Mesendoderm (in vitro differentiated cells): ENCODE measurements around the gene PDZRN3.

Experiments
- DNase-seq: peaks from one replicate; pipeline ENCODE4 v3.0.0; 2013
- H2AK5ac ChIP-seq: 2 replicates; pipeline ENCODE4 v1.6.1; 2013; ENCODE audit warnings: low read length, inconsistent platforms
- H2BK120ac ChIP-seq: 2 replicates; pipeline ENCODE4 v1.6.1; 2013; ENCODE audit warnings: low read depth, mild to moderate bottlenecking, low read length, moderate library complexity, mixed read lengths
- H2BK15ac ChIP-seq: replicated peaks from 2 replicates; pipeline ENCODE4 v1.6.1; 2013; ENCODE audit warnings: low read depth, mild to moderate bottlenecking, moderate library complexity
- H2BK5ac ChIP-seq: 2 replicates; pipeline ENCODE4 v1.6.1; 2013; ENCODE audit warnings: low read length, inconsistent platforms
- H3K18ac ChIP-seq: 2 replicates; pipeline ENCODE4 v1.6.1; 2013; ENCODE audit warnings: mild to moderate bottlenecking, low read length, mixed read lengths
- H3K23ac ChIP-seq: one replicate; pipeline ENCODE4 v1.6.1; 2013; ENCODE audit warnings: low read length
- H3K27ac ChIP-seq: 2 replicates; pipeline ENCODE4 v1.5.1; 2013; ENCODE audit warnings: low read depth, mild to moderate bottlenecking, inconsistent platforms, low read length, moderate library complexity
- H3K27me3 ChIP-seq: 2 replicates; pipeline ENCODE4 v1.6.1; 2013; ENCODE audit warnings: low read length, control low read depth, mild to moderate bottlenecking, inconsistent platforms; ENCODE audit not compliant: insufficient read depth, poor library complexity
- H3K36me3 ChIP-seq: 2 replicates; pipeline ENCODE4 v1.6.1; 2013; ENCODE audit warnings: low read length, inconsistent platforms; ENCODE audit not compliant: control insufficient read depth, insufficient read depth
- H3K4ac ChIP-seq: one replicate; pipeline ENCODE4 v1.6.1; 2013; ENCODE audit warnings: low read depth, mild to moderate bottlenecking, low read length, moderate library complexity
- H3K4me1 ChIP-seq: 2 replicates; pipeline ENCODE4 v1.6.1; 2013; ENCODE audit warnings: low read depth, low read length, inconsistent platforms; ENCODE audit not compliant: control insufficient read depth
- H3K4me2 ChIP-seq: 2 replicates; pipeline ENCODE4 v1.6.1; 2013; ENCODE audit warnings: low read length
- H3K4me3 ChIP-seq: 2 replicates; pipeline ENCODE4 v1.5.1; 2013; ENCODE audit warnings: mild to moderate bottlenecking, low read length
- H3K56ac ChIP-seq: one replicate; pipeline ENCODE4 v1.6.1; 2013; ENCODE audit warnings: low read length
- H3K79me1 ChIP-seq: 2 replicates; pipeline ENCODE4 v1.6.1; 2013; ENCODE audit warnings: low read length, inconsistent platforms
- H3K79me2 ChIP-seq: 2 replicates; pipeline ENCODE4 v1.6.1; 2013; ENCODE audit warnings: mild to moderate bottlenecking, low read length; ENCODE audit not compliant: control insufficient read depth, insufficient read depth
- H3K9ac ChIP-seq: 2 replicates; pipeline ENCODE4 v1.6.1; 2013; ENCODE audit warnings: low read length, inconsistent platforms
- H4K5ac ChIP-seq: one replicate; pipeline ENCODE4 v1.6.1; 2013; ENCODE audit warnings: low read length
- H4K8ac ChIP-seq: one replicate; pipeline ENCODE4 v1.6.1; 2013; ENCODE audit warnings: low read depth, mild to moderate bottlenecking, control low read depth, low read length, moderate library complexity
- WGBS: extraction: QIAGEN DNeasy Blood & Tissue Kit; methylation state at CpG from one replicate; pipeline ENCODE4 v1.1.7; 2013; ENCODE audit warnings: low lambda C conversion rate, missing lambda C conversion rate; ENCODE audit not compliant: insufficient coverage; ENCODE audit errors: extremely low coverage; 5-methylcytosine and 5-hydroxymethylcytosine counted together

The PDZRN3 gene

DNA sequence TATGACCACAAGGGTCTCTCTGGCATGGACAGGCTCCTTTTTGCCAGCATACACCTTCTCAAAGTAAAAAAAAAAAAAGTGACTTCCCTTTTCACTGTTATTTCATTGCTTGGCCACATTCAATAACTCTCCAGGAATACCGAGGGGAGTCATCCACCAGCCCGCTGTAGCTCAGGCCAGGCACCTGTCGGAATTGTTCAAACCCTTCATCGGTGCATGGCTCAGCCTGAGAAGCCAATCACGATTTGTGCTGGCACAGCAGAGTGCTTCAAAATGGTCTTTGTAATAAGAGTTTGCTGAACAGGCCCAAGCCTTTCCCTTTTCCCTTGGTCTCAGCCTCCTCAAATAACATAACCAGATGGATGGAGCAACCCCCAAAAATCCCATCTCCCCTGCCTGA is 145.4 kb downstream of the PDZRN3 start:
- H2BK15ac ChIP-seq: no peak overlapping the region
- H2BK120ac ChIP-seq: no peak overlapping the region
- WGBS: no CpG with 5 or more reads among the region's 5 CpGs
- DNase-seq: no peak
- H2BK5ac ChIP-seq: no peak overlapping the region
- no peak overlapping the region for H3K4me2 ChIP-seq
- H3K79me2 ChIP-seq: no peaks in the 10 kb centered on the region
- H3K23ac ChIP-seq: no peak overlapping the region
- H4K8ac ChIP-seq: no peak overlapping the region
- no peak overlapping the region for H3K27ac ChIP-seq
- no peak overlapping the region for H3K56ac ChIP-seq
- H3K4me1 ChIP-seq: peaks cover 16% of the 10 kb centered on the region
- no peak overlapping the region for H4K5ac ChIP-seq
- H3K4me3 ChIP-seq: no peak overlapping the region
- H3K9ac ChIP-seq: no peak overlapping the region
- no peak overlapping the region for H2AK5ac ChIP-seq
- no peaks in the 10 kb centered on the region for H3K79me1 ChIP-seq
- no peaks in the 10 kb centered on the region for H3K36me3 ChIP-seq
- peak overlapping the region; percentile 37 for H3K4ac ChIP-seq
- no peaks in the 10 kb centered on the region for H3K27me3 ChIP-seq
- no peak overlapping the region for H3K18ac ChIP-seq

DNA sequence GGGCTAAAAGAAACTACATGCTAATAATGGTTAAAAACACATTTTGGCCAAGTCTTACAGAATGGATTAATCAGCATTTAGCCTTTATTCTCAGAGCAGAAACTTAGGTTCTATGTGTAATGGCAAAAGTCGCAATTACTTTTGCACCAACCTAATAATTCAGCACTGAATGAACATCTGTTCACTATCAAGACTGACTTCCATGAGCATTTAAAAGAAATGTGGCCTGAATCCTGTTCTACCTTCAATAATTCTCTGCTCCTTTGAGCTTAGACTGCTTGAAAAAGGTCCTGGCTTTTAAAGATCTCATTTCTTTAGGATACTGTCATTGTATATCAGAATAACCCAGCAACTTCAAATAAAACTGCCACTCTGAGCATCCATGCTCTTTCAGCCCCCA is 145.9 kb downstream of the PDZRN3 start:
- H4K5ac ChIP-seq: no peak overlapping the region
- no peak overlapping the region for H3K4me3 ChIP-seq
- WGBS: no CpG with 5 or more reads among the region's 1 CpG
- H3K56ac ChIP-seq: no peak overlapping the region
- no peak overlapping the region for H3K27ac ChIP-seq
- no peak overlapping the region for H3K18ac ChIP-seq
- H2AK5ac ChIP-seq: no peak overlapping the region
- H3K79me1 ChIP-seq: no peaks in the 10 kb centered on the region
- no peaks in the 10 kb centered on the region for H3K27me3 ChIP-seq
- H3K4me1 ChIP-seq: peaks cover 11% of the 10 kb centered on the region
- DNase-seq: no peak
- H3K79me2 ChIP-seq: no peaks in the 10 kb centered on the region
- no peaks in the 10 kb centered on the region for H3K36me3 ChIP-seq
- no peak overlapping the region for H2BK120ac ChIP-seq
- no peak overlapping the region for H3K4me2 ChIP-seq
- no peak overlapping the region for H2BK15ac ChIP-seq
- H2BK5ac ChIP-seq: no peak overlapping the region
- H3K23ac ChIP-seq: no peak overlapping the region
- H3K9ac ChIP-seq: no peak overlapping the region
- H4K8ac ChIP-seq: no peak overlapping the region
- H3K4ac ChIP-seq: no peak overlapping the region

DNA sequence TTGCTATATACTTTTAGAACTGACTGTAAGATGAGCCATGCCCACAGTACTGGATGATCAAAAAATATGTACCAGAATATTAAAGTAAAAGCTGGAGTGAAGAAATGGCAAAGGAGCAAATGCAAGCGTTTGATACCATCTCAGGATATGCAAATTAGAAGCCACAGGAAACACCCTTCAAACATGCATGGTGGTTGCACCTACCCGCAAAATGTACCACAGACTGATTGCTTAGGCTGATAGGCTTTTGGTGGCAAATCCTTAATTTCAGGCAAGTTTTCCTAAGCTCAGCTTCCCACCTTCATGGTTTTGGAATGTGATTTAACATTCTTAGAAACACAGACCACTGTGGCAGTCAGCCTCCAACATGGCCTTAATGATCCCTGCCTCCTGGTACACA is 149.0 kb downstream of the PDZRN3 start:
- no peak overlapping the region for H3K18ac ChIP-seq
- no peak overlapping the region for H2AK5ac ChIP-seq
- H3K9ac ChIP-seq: no peak overlapping the region
- H3K23ac ChIP-seq: no peak overlapping the region
- no peak overlapping the region for H3K56ac ChIP-seq
- no peak overlapping the region for H2BK120ac ChIP-seq
- DNase-seq: peak; percentile 66
- H3K27ac ChIP-seq: no peak overlapping the region
- no peak overlapping the region for H3K4me3 ChIP-seq
- H4K8ac ChIP-seq: no peak overlapping the region
- peaks cover 3% of the 10 kb centered on the region for H3K4me1 ChIP-seq
- no peaks in the 10 kb centered on the region for H3K79me2 ChIP-seq
- no peaks in the 10 kb centered on the region for H3K36me3 ChIP-seq
- no peaks in the 10 kb centered on the region for H3K79me1 ChIP-seq
- H3K4me2 ChIP-seq: no peak overlapping the region
- H3K27me3 ChIP-seq: no peaks in the 10 kb centered on the region
- H4K5ac ChIP-seq: no peak overlapping the region
- no peak overlapping the region for H2BK5ac ChIP-seq
- no peak overlapping the region for H2BK15ac ChIP-seq
- no CpG with 5 or more reads among the region's 2 CpGs for WGBS
- no peak overlapping the region for H3K4ac ChIP-seq

DNA sequence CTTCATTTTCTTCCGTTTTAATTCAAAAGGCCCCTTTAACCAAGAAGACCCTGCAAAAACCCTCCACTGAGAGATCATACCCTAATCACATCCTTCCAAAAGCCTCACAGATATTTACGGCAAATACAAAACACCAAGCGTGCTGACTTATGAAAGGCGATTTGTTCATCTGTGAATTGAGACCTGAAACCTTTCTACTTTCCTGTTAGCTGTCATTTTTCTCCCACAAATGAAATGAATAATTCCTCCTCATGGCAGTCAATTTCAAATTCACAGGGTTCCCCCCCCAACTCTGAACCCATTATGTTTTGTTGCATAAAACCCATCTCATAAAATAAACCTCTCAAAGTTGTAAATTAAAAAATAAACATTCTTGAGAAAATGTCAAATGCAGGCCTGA is 149.6 kb downstream of the PDZRN3 start:
- peaks cover under 1% of the 10 kb centered on the region for H3K4me1 ChIP-seq
- no peaks in the 10 kb centered on the region for H3K79me1 ChIP-seq
- H4K8ac ChIP-seq: no peak overlapping the region
- no peak overlapping the region for H3K27ac ChIP-seq
- H3K79me2 ChIP-seq: no peaks in the 10 kb centered on the region
- peak overlapping the region; percentile 43 for H3K18ac ChIP-seq
- H3K4me3 ChIP-seq: no peak overlapping the region
- no peak overlapping the region for H4K5ac ChIP-seq
- H2BK15ac ChIP-seq: no peak overlapping the region
- no peak for DNase-seq
- no peak overlapping the region for H3K4ac ChIP-seq
- no peak overlapping the region for H3K4me2 ChIP-seq
- H3K56ac ChIP-seq: peak overlapping the region; percentile 17
- H3K23ac ChIP-seq: no peak overlapping the region
- no peak overlapping the region for H2BK5ac ChIP-seq
- H2BK120ac ChIP-seq: no peak overlapping the region
- no peak overlapping the region for H3K9ac ChIP-seq
- no CpG with 5 or more reads among the region's 4 CpGs for WGBS
- H2AK5ac ChIP-seq: no peak overlapping the region
- H3K36me3 ChIP-seq: no peaks in the 10 kb centered on the region
- H3K27me3 ChIP-seq: no peaks in the 10 kb centered on the region

DNA sequence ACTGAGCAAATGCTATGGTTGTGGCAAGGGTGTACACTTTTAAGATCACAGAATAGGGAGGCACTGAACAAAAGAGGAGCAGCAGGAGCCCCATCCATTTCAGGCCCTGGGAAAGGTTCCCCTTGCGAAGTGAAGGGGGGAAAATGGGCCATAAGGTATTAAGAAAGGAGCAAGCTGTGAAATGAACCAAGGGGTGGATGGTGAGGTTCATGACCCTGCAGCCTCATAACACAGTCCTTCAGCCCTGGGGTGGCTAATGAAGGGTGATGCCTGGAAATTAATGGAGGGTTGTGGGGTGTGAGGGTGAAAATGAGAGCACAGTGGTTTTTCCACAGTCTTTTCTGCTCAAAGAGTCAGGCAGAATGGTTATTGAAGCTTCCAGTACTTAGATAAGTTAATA is 150.1 kb downstream of the PDZRN3 start:
- Histone ChIP-seq H3K18ac (no peak overlapping the region), H3K79me2 (no peaks in the 10 kb centered on the region), H3K4me2 (no peak overlapping the region), H2BK15ac (no peak overlapping the region), H3K9ac (no peak overlapping the region), H3K27me3 (no peaks in the 10 kb centered on the region), H2BK5ac (no peak overlapping the region), H2BK120ac (no peak overlapping the region), H3K23ac (no peak overlapping the region), H3K27ac (no peak overlapping the region), H3K36me3 (no peaks in the 10 kb centered on the region), H2AK5ac (no peak overlapping the region), H4K8ac (no peak overlapping the region), H4K5ac (no peak overlapping the region), H3K56ac (peak overlapping the region; percentile 6), H3K4ac (no peak overlapping the region), H3K79me1 (no peaks in the 10 kb centered on the region), H3K4me3 (no peak overlapping the region), H3K4me1 (no peaks in the 10 kb centered on the region)
- no peak for DNase-seq
- no CpG with 5 or more reads among the region's 1 CpG for WGBS

DNA sequence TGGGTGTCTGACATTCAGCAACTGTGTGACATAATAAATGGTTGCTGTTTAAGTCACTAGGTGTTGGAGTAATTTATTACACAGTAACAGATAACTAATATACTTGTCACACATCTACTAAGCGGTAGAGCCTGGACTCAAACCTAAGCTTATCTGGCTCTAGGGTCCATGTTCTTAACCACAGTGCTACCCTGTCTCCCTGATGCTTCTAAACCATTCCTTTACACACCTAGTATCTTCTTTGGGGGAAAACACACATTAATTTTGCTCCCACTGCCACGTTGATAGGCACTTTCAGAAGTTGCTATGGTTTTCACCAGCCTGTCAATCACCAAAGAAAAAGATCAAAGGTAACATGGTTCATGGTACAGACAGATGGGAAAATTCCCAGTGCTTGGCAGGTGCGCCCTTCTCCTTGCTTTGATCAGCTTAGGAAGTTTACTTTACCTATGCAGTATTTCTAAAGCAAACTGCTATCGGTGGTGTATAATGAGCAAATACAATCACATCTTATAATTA is 150.8 kb downstream of the PDZRN3 start:
- H4K5ac ChIP-seq: no peak overlapping the region
- H3K23ac ChIP-seq: no peak overlapping the region
- H2AK5ac ChIP-seq: peak overlapping the region; percentile 40
- WGBS: no CpG with 5 or more reads among the region's 4 CpGs
- no peak overlapping the region for H4K8ac ChIP-seq
- H3K56ac ChIP-seq: no peak overlapping the region
- DNase-seq: no peak
- H3K9ac ChIP-seq: no peak overlapping the region
- H3K4me2 ChIP-seq: no peak overlapping the region
- no peak overlapping the region for H3K18ac ChIP-seq
- H3K4ac ChIP-seq: no peak overlapping the region
- H3K36me3 ChIP-seq: no peaks in the 10 kb centered on the region
- no peaks in the 10 kb centered on the region for H3K79me1 ChIP-seq
- H2BK5ac ChIP-seq: no peak overlapping the region
- no peaks in the 10 kb centered on the region for H3K27me3 ChIP-seq
- no peak overlapping the region for H2BK120ac ChIP-seq
- H3K4me3 ChIP-seq: no peak overlapping the region
- H3K79me2 ChIP-seq: no peaks in the 10 kb centered on the region
- no peaks in the 10 kb centered on the region for H3K4me1 ChIP-seq
- no peak overlapping the region for H3K27ac ChIP-seq
- no peak overlapping the region for H2BK15ac ChIP-seq
